GM12873 (cell line): ENCODE measurements around the gene TOM1L2.

ENCODE experiments used
- CTCF ChIP-seq: IDR thresholded peaks from 2 replicates; pipeline ENCODE4 v1.5.1; 2012; ENCODE audit warnings: low read depth, mild to moderate bottlenecking, moderate library complexity, low read length, control low read depth; ENCODE audit not compliant: insufficient read depth; ENCODE audit errors: missing control alignments

TOM1L2 gene

GRCh38 chr17:17947309-17947708 is 24.9 kb downstream of the TOM1L2 start:
- TF ChIP-seq CTCF = no peak

GRCh38 chr17:17946093-17946492 is 26.1 kb downstream of the TOM1L2 start:
- no peak for TF ChIP-seq CTCF

- TF ChIP-seq CTCF = no peak
Observed at GRCh38 chr17:17944743-17945142, 27.5 kb downstream of the TOM1L2 start.

- TF ChIP-seq CTCF = no peak
Observed at GRCh38 chr17:17944242-17944641, 28.0 kb downstream of the TOM1L2 start.

- no peak for TF ChIP-seq CTCF
Observed at GRCh38 chr17:17943281-17943984, 28.8 kb downstream of the TOM1L2 start.

- TF ChIP-seq CTCF = no peak
Observed at GRCh38 chr17:17942846-17943245, 29.4 kb downstream of the TOM1L2 start.

GRCh38 chr17:17941015-17941414 is 31.2 kb downstream of the TOM1L2 start:
- TF ChIP-seq CTCF = no peak

- no peak for TF ChIP-seq CTCF
Observed at GRCh38 chr17:17940441-17940911, 31.7 kb downstream of the TOM1L2 start.
